DND-41 (cell line): ENCODE results near the gene TDRD7.

Experiments
- ATAC-seq: fragments of 200-7000 bp; cut with Tn5 transposase; 3 replicates; pipeline ENCODE4 v1.9.1; 2021; ENCODE audit warnings: low read depth; ENCODE audit not compliant: insufficient read depth
- DNase-seq: peaks from one replicate; pipeline ENCODE4 v3.0.0-alpha.2; 2020
- H2AFZ ChIP-seq: 2 replicates; pipeline ENCODE4 v1.6.0; 2012; ENCODE audit warnings: low read depth, low read length
- H3K27ac ChIP-seq: 2 replicates; pipeline ENCODE4 v1.5.1; 2012; ENCODE audit warnings: low read length, inconsistent platforms
- H3K27me3 ChIP-seq: fragments of 200-600 bp; sonication (generic); 2 replicates; pipeline ENCODE4 v1.6.0; 2012; ENCODE audit warnings: low read length, mild to moderate bottlenecking, inconsistent platforms; ENCODE audit not compliant: insufficient read depth, poor library complexity
- H3K36me3 ChIP-seq: 2 replicates; pipeline ENCODE4 v1.5.1; 2012; ENCODE audit warnings: low read length, inconsistent platforms; ENCODE audit not compliant: insufficient read depth
- H3K4me1 ChIP-seq: 2 replicates; pipeline ENCODE4 v1.5.1; 2012; ENCODE audit warnings: mild to moderate bottlenecking, low read length; ENCODE audit not compliant: insufficient read depth
- H3K4me2 ChIP-seq: 2 replicates; pipeline ENCODE4 v1.6.0; 2012; ENCODE audit warnings: mild to moderate bottlenecking, moderate library complexity, low read length, inconsistent platforms; ENCODE audit not compliant: insufficient read depth
- H3K4me3 ChIP-seq, 2 experiments: fragments of 200-600 bp in 1 of 2; shearing (Covaris generic) in 1 of 2; 2 replicates each; pipeline ENCODE4 v1.5.1; 2012 to 2016; ENCODE audit warnings: inconsistent platforms in 2 of 2, low read length in 2 of 2, mild to moderate bottlenecking in 2 of 2, low read depth in 1 of 2, moderate library complexity in 1 of 2
- H3K79me2 ChIP-seq: 2 replicates; pipeline ENCODE4 v1.6.0; 2012; ENCODE audit warnings: low read length, inconsistent platforms; ENCODE audit not compliant: insufficient read depth
- H3K9ac ChIP-seq: 2 replicates; pipeline ENCODE4 v1.6.0; 2012; ENCODE audit warnings: low read depth, mild to moderate bottlenecking, inconsistent platforms, low read length, moderate library complexity
- H3K9me3 ChIP-seq: 2 replicates; pipeline ENCODE4 v1.5.1; 2012; ENCODE audit warnings: low read length, moderate library complexity, mild to moderate bottlenecking, inconsistent platforms; ENCODE audit not compliant: insufficient read depth, severe bottlenecking
- H4K20me1 ChIP-seq: 2 replicates; pipeline ENCODE4 v1.6.0; 2012; ENCODE audit warnings: low read length; ENCODE audit not compliant: insufficient read depth
- CTCF ChIP-seq: IDR thresholded peaks from 2 replicates; pipeline ENCODE4 v1.5.1; 2012; ENCODE audit warnings: borderline replicate concordance, low read length, moderate library complexity, mild to moderate bottlenecking; ENCODE audit not compliant: poor library complexity, severe bottlenecking; ENCODE audit errors: extremely low read depth
- EZH2 ChIP-seq: IDR thresholded peaks from 3 replicates; pipeline ENCODE4 v1.6.1; 2012; ENCODE audit warnings: borderline replicate concordance, low read depth, mild to moderate bottlenecking, moderate library complexity, low read length, inconsistent platforms; ENCODE audit not compliant: severe bottlenecking

Gene TDRD7

GRCh38 chr9:97431044-97431441 is 19.1 kb downstream of the TDRD7 start:
- no peak overlapping the region for H3K4me3 ChIP-seq
- peaks cover 6% of the 10 kb centered on the region; the same call in 1 of the 2 replicates for H3K36me3 ChIP-seq
- no peaks in the 10 kb centered on the region for H3K9me3 ChIP-seq
- no peak for ATAC-seq
- no peak for TF ChIP-seq EZH2
- TF ChIP-seq CTCF = no peak
- no peak overlapping the region for H2AFZ ChIP-seq
- no peak overlapping the region for H3K9ac ChIP-seq
- H3K4me2 ChIP-seq = no peak overlapping the region
- H3K4me1 ChIP-seq = no peaks in the 10 kb centered on the region
- no peaks in the 10 kb centered on the region for H3K27me3 ChIP-seq
- no peaks in the 10 kb centered on the region for H4K20me1 ChIP-seq
- H3K79me2 ChIP-seq = no peaks in the 10 kb centered on the region
- no peak for DNase-seq
- no peak overlapping the region for H3K27ac ChIP-seq

- H3K9ac ChIP-seq = no peak overlapping the region
- no peak for DNase-seq
- H3K79me2 ChIP-seq = no peaks in the 10 kb centered on the region
- TF ChIP-seq EZH2 (no peak), CTCF (no peak)
- no peak overlapping the region for H3K4me2 ChIP-seq
- peaks cover 6% of the 10 kb centered on the region; the same call in 1 of the 2 replicates for H3K36me3 ChIP-seq
- no peak overlapping the region for H3K27ac ChIP-seq
- H2AFZ ChIP-seq = no peak overlapping the region
- H3K9me3 ChIP-seq = no peaks in the 10 kb centered on the region
- no peaks in the 10 kb centered on the region for H4K20me1 ChIP-seq
- no peak for ATAC-seq
- no peaks in the 10 kb centered on the region for H3K27me3 ChIP-seq
- no peaks in the 10 kb centered on the region for H3K4me1 ChIP-seq
- no peak overlapping the region for H3K4me3 ChIP-seq
These were observed 19.8 kb downstream of the TDRD7 start for GRCh38 chr9:97431549-97432143.

DNA sequence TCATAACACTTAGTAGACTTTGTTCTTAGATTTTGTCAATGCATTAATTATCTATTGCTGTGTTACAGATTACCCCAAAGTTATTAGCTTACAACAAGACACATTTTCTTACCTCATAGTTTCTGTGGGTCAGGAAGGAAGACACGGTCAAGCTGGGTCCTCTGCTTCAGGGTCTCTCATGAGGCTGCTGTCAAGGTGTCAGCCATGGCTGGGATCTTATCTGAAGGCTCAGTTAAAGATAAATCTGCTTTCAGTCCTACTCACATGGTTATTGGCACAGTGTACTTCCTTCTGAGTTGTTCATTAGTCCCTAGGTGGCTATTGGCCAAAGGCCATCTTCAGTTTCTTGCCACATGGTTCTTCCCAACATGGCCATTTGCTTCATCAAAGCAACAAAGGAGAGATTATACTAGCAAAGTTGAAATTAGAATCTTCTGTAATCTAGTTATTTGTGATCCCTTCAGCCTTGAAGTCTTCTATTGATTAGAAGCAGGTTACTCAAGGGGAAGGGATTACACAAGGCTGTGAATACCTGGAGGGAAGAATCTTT is 25.2 kb downstream of the TDRD7 start:
- DNase-seq (no peak), ATAC-seq (no peak)
- no peak overlapping the region for H2AFZ ChIP-seq
- no peak overlapping the region for H3K9ac ChIP-seq
- no peaks in the 10 kb centered on the region for H3K9me3 ChIP-seq
- no peaks in the 10 kb centered on the region for H4K20me1 ChIP-seq
- no peaks in the 10 kb centered on the region for H3K79me2 ChIP-seq
- no peaks in the 10 kb centered on the region for H3K27me3 ChIP-seq
- H3K4me3 ChIP-seq = no peak overlapping the region
- no peaks in the 10 kb centered on the region for H3K4me1 ChIP-seq
- TF ChIP-seq CTCF (no peak), EZH2 (no peak)
- H3K27ac ChIP-seq = no peak overlapping the region
- H3K36me3 ChIP-seq = peaks cover 1% of the 10 kb centered on the region; the same call in 1 of the 2 replicates
- no peak overlapping the region for H3K4me2 ChIP-seq

GRCh38 chr9:97438257-97438656 is 26.4 kb downstream of the TDRD7 start:
- DNase-seq = no peak

More at GRCh38 chr9:97438257-97438656, 26.4 kb downstream of the TDRD7 start:
- ATAC-seq = no peak
- Histone ChIP-seq H3K9ac (no peak overlapping the region), H3K4me3 (no peak overlapping the region), H2AFZ (no peak overlapping the region), H3K36me3 (no peaks in the 10 kb centered on the region), H3K4me1 (no peaks in the 10 kb centered on the region), H3K79me2 (no peaks in the 10 kb centered on the region), H3K27ac (no peak overlapping the region), H3K27me3 (no peaks in the 10 kb centered on the region), H3K9me3 (no peaks in the 10 kb centered on the region), H4K20me1 (no peaks in the 10 kb centered on the region), H3K4me2 (no peak overlapping the region)
- TF ChIP-seq EZH2 = no peak
- TF ChIP-seq CTCF = no peak
